NCI-H1930 (cell line): Measurements from ENCODE around the gene SCP2D1.
A peak's percentile ranks its signal among the peaks of the same experiment; 100 is the strongest.
"Not testable (repeated sequence)": the region's sequence is repeated elsewhere in the genome, so short reads cannot be mapped to it uniquely, and the experiment has no call there.

Experiments
- DNase-seq, 2 experiments: peaks; one replicate each; lab custom pipeline; 2025; lab: John Stamatoyannopoulos, UW

SCP2D1 gene

GRCh38 chr20:18813483-18813882 is at the start of gene SCP2D1:
Gene SCP2D1, plus strand, starts transcription at chr20:18813783. Its CDS starts 33 bp downstream, at chr20:18813816.
- DNase-seq = no peak

GRCh38 chr20:18767676-18768075 is 45.9 kb upstream of the SCP2D1 start:
- DNase-seq = no peak

- DNase-seq = no peak
These were observed 40.0 kb upstream of the SCP2D1 start for GRCh38 chr20:18773566-18773965.

- no peak for DNase-seq
These were observed 39.4 kb upstream of the SCP2D1 start for GRCh38 chr20:18774207-18774606.

GRCh38 chr20:18775633-18776032 is 38.0 kb upstream of the SCP2D1 start:
- DNase-seq = no peak

- no peak for DNase-seq
These were observed 34.7 kb upstream of the SCP2D1 start for GRCh38 chr20:18778690-18779392.

GRCh38 chr20:18780385-18781130 is 33.0 kb upstream of the SCP2D1 start:
- DNase-seq = no peak

- DNase-seq = no peak
These were observed 32.1 kb upstream of the SCP2D1 start for GRCh38 chr20:18781509-18781908.

- no peak for DNase-seq
These were observed 30.1 kb upstream of the SCP2D1 start for GRCh38 chr20:18783385-18783959.

GRCh38 chr20:18787046-18787445 is 26.5 kb upstream of the SCP2D1 start:
- DNase-seq = not testable (repeated sequence)

- DNase-seq = no peak
These were observed 25.6 kb upstream of the SCP2D1 start for GRCh38 chr20:18788021-18788420.

GRCh38 chr20:18790787-18791186 is 22.8 kb upstream of the SCP2D1 start:
- DNase-seq = no peak

- DNase-seq = peak; percentile 85 to 88
These were observed 19.8 kb upstream of the SCP2D1 start for GRCh38 chr20:18793625-18794427.

- no peak for DNase-seq
These were observed 19.2 kb upstream of the SCP2D1 start for GRCh38 chr20:18794428-18794787.

- no peak for DNase-seq
These were observed 18.2 kb upstream of the SCP2D1 start for GRCh38 chr20:18795366-18795765.

GRCh38 chr20:18796282-18796833 is 17.2 kb upstream of the SCP2D1 start:
- DNase-seq = no peak

- no peak for DNase-seq
These were observed 12.1 kb upstream of the SCP2D1 start for GRCh38 chr20:18801516-18801915.

- DNase-seq = no peak
These were observed 11.5 kb upstream of the SCP2D1 start for GRCh38 chr20:18802012-18802634.

- DNase-seq = no peak
These were observed 7.7 kb upstream of the SCP2D1 start for GRCh38 chr20:18805881-18806280.

- no peak for DNase-seq
These were observed 4.9 kb upstream of the SCP2D1 start for GRCh38 chr20:18808712-18809111.

GRCh38 chr20:18811186-18811585 is 2.4 kb upstream of the SCP2D1 start:
- no peak for DNase-seq

- DNase-seq = no peak
These were observed 1.7 kb upstream of the SCP2D1 start for GRCh38 chr20:18811904-18812303.
